Measurements from ENCODE around the gene SH3BGRL2.
"Not testable (repeated sequence)": the region's sequence is repeated elsewhere in the genome, so short reads cannot be mapped to it uniquely, and the experiment has no call there.

SH3BGRL2 gene

GRCh38 chr6:79746325-79746724 is 115.2 kb downstream of the SH3BGRL2 start:
- not testable (repeated sequence) for DNase-seq

GRCh38 chr6:79750806-79751205 is 119.7 kb downstream of the SH3BGRL2 start:
- DNase-seq, result peak; percentile 59
